Measurements from ENCODE around the gene GCSAM. TPM values are rescaled to one million over a fixed set of nuclear protein-coding genes. Genes with fewer than 3 reads are reported as not detected.

GCSAM gene
- polyA plus RNA-seq, 2 of the 4 experiments (the other 2 are of a cell fraction), result not detected

- DNase-seq (ENCODE audit: low read depth in 1 of 2, low spot score in 1 of 2) (no peak), ATAC-seq (no peak), FAIRE-seq (no peak)
- WGBS (ENCODE audit: missing lambda C conversion rate), result 88% methylated on average over 2 of the region's 2 CpGs
- Histone ChIP-seq H3K9me3 (no peaks in the 10 kb centered on the region), H3K4me3 (no peak overlapping the region), H3K27ac (no peak overlapping the region), H3K4me2 (no peak overlapping the region), H3K4me1 (no peaks in the 10 kb centered on the region)
- TF ChIP-seq MYC (IDR thresholded peaks at IDR 0.05; ENCODE audit: borderline replicate concordance, low read length) (no peak), ZFP36 (IDR thresholded peaks at IDR 0.05; ENCODE audit: borderline replicate concordance, partially characterized antibody) (no peak), MAFK (IDR thresholded peaks at IDR 0.05; ENCODE audit: partially characterized antibody) (no peak), E2F6 (IDR thresholded peaks at IDR 0.05; ENCODE audit: borderline replicate concordance, low read depth) (no peak), HOXA7 (CRISPR knock-in tag; IDR thresholded peaks at IDR 0.05) (no peak), ZNF302 (CRISPR knock-in tag; IDR thresholded peaks at IDR 0.05) (no peak), NPAS2 (CRISPR knock-in tag; IDR thresholded peaks at IDR 0.05; ENCODE audit: borderline replicate concordance) (no peak), FOSB (CRISPR knock-in tag; IDR thresholded peaks at IDR 0.05) (no peak), ESRRA (IDR thresholded peaks at IDR 0.05; ENCODE audit: borderline replicate concordance, low read length) (no peak), SREBF2 (IDR thresholded peaks at IDR 0.05) (no peak), HEYL (CRISPR knock-in tag; IDR thresholded peaks at IDR 0.05) (no peak), BHLHE40 (IDR thresholded peaks at IDR 0.05; ENCODE audit: low read depth, low read length) (no peak), ELK1 (IDR thresholded peaks at IDR 0.05; ENCODE audit: low read depth, low read length) (no peak), CHD2 (IDR thresholded peaks at IDR 0.05; ENCODE audit: low read length, partially characterized antibody) (no peak), RARB (CRISPR knock-in tag; IDR thresholded peaks at IDR 0.05) (no peak), BCL3 (IDR thresholded peaks at IDR 0.05) (no peak), HOXB5 (CRISPR knock-in tag; IDR thresholded peaks at IDR 0.05) (no peak), PBX3 (IDR thresholded peaks at IDR 0.05) (no peak), EP300 (IDR thresholded peaks at IDR 0.05) (no peak), CHD4 (IDR thresholded peaks at IDR 0.05; ENCODE audit: borderline replicate concordance) (no peak)
- ChIA-PET CTCF (no interaction called here), POLR2A (no interaction called here)
Observed at GRCh38 chr3:112167758-112168157, 34.7 kb upstream of the GCSAM start.

- ATAC-seq (no peak), FAIRE-seq (no peak), DNase-seq (ENCODE audit: low read depth in 1 of 2, low spot score in 1 of 2) (no peak)
- CTCF ChIA-PET, result interaction anchor here (1.2 kb wide), 1 partner anchor 32 kb away, joined by 3 read pairs; no protein-coding TSS in a partner anchor
- peaks cover 39% of the 10 kb centered on the region for H3K9me3 ChIP-seq
- no peak overlapping the region for H3K27ac ChIP-seq
- TF ChIP-seq RARB (CRISPR knock-in tag; IDR thresholded peaks at IDR 0.05) (no peak), ESRRA (IDR thresholded peaks at IDR 0.05; ENCODE audit: borderline replicate concordance, low read length) (no peak), ZSCAN20 (CRISPR knock-in tag; IDR thresholded peaks at IDR 0.05) (no peak)
- no peaks in the 10 kb centered on the region for H3K4me1 ChIP-seq
- H3K4me3 ChIP-seq, result no peak overlapping the region
- POLR2A ChIA-PET, result no interaction called here
- H3K4me2 ChIP-seq, result no peak overlapping the region
- 0% methylated on average over 1 of the region's 1 CpG for WGBS (ENCODE audit: missing lambda C conversion rate)
Observed at GRCh38 chr3:112149136-112149535, 16.1 kb upstream of the GCSAM start.

- ATAC-seq, result no peak
- Histone ChIP-seq H3K27ac (no peak overlapping the region), H3K9me3 (peaks cover 31% of the 10 kb centered on the region), H3K4me1 (no peaks in the 10 kb centered on the region), H3K4me2 (no peak overlapping the region), H3K4me3 (no peak overlapping the region)
- ChIA-PET CTCF (interaction anchor here (0.9 kb wide), 1 partner anchor 149 kb away, joined by 3 read pairs; no protein-coding TSS in a partner anchor), POLR2A (no interaction called here)
- FAIRE-seq, result no peak
- no peak for TF ChIP-seq NR3C1 (IDR thresholded peaks at IDR 0.05)
- TF ChIP-seq CBX8 (IDR thresholded peaks at IDR 0.05), result no peak
- 52% methylated on average over 1 of the region's 1 CpG for WGBS (ENCODE audit: missing lambda C conversion rate)
- no peak for DNase-seq (ENCODE audit: low read depth in 1 of 2, low spot score in 1 of 2)
Observed at GRCh38 chr3:112143689-112144088, 10.6 kb upstream of the GCSAM start.
